Myocyte (in vitro differentiated cells): Measurements from ENCODE around the gene FOXN3. TPM values are rescaled to one million over a fixed set of nuclear protein-coding genes. Genes with fewer than 3 reads are reported as not detected.
A peak's percentile ranks its signal among the peaks of the same experiment; 100 is the strongest.

ENCODE experiments used
- DNase-seq: peaks from one replicate; pipeline ENCODE4 v3.0.0-alpha.2; 2012; ENCODE audit warnings: low read depth
- total RNA-seq: library from RNA; depleted of rRNA; stranded (reverse); fragments of >200 nt; gene quantifications from 2 replicates; pipeline ENCODE4 v1.2.3, GENCODE V29; 2014

Gene FOXN3
- total RNA-seq, 1 donor from 2014 or later, result 27.5 TPM

DNA sequence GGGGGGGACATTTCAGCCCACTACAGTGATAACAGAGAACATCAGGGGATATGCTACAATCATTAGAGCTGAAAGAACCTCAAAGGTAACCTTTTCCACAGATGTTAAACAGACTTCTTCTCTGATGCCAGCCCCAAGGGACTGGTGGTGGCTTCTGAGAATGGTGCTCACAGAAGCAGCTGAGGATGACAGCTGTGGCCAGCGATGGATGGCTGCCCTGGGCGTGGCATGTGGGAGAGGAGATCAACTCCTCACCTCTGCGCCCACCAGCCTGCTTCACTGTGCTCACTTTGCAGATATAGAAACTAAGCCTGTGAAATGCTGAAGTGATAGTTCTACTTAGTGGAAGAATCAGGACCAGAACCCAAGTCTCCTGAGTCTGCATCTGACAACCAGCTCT is 33.0 kb downstream of the FOXN3 start:
- DNase-seq, result peak; percentile 87

DNA sequence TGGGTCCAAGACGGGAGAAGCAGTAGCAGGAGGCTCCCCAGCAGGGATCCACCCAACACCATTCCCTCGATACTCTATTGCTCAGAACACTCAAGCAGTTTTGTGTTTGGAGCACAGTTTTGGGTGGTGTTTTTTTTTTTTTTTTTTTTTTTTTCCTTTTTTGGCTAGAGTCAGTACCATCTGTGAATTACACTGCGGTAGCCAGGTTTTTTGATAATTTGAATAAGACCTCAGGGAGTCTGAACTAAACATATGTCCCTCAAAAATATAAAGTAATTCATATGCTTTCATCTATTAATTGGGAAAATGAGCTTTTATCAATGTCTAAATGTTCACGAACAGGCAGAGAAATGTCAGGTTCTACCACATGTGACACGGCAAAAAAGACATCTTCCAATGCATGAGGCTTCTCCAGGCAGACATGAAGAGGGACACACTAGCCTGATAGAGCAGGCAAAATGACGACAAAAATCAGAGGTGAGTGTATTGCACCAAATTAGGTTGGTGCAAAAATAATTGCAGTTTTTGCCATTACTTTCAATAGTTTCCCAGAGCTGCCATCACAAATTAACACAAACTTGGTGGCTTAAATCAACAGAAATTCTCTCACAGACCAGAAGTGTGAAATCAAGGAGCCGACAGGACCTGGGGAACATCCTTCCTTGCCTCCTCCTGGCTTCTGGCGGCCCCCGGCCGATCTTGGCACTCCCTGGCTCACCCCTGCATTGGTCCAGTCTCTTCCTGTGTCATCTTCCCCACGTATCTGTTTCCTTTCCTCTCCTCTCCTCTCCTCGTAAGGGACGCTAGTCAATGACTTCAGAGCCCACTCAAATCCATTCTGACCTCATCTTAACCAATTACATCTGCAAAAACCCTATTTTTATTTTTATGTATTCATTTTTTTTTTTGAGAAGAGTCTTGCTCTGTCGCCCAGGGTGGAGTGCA is 33.9 kb downstream of the FOXN3 start:
- DNase-seq, result no peak

DNA sequence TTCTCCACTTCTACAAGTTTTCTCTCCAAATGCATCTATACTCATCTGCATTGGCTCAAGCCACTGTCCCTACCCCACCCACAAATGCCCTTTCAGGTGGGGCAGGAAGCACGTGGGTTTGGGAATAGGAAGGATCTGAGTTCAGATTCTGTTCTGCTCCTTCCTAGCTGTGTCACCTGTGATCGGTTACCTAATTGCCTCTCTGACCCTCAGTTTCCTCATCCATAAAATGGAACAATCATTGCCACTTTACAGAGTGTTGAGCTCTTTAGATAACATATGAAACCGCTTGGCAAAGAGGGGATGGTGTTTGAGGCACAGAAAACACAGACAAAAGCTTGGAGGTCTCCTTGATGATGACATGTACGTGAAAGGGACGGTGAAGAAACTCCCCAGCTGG is 34.5 kb downstream of the FOXN3 start:
- DNase-seq, result no peak

DNA sequence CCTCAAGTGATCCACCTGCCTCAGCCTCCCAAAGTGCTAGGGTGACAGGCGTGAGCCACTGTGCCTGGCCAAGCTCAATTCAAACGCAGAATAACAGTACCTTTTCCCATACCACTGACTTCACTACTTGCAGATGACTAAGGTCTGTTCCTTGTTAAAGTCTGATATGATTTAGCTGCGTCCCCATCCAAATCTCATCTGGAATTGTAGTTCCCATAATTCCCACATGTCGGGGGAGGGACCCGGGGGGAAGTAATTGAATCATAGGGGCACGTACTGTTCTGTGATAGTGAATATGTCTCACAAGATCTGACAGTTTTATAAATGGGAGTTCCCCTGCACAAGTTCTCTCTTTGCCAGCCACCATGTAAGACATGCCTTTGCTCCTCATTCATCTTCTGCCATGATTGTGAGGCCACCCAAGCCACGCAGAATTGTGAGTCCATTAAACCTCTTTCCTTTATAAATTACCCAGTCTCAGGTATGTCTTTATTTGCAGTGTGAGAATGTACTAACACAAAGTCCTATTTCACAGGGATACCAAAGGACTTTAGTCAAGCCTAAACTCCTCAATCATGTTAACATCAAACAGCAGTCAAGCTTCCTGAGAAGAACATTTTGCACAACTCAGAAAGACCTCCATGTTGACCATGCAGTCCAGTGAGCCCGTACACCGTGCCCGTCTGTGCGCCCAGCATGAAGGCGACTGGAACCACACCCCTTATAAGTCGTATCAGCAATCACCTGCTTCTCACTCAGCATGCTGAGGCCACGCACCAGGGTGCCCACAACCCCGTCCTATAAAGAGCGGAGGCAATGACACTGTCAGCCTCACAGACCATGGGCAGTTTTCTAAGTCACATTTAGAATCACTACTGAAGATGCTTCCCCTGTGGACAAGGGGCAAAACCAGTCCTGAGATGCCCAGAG is 36.9 kb downstream of the FOXN3 start:
- DNase-seq, result no peak

DNA sequence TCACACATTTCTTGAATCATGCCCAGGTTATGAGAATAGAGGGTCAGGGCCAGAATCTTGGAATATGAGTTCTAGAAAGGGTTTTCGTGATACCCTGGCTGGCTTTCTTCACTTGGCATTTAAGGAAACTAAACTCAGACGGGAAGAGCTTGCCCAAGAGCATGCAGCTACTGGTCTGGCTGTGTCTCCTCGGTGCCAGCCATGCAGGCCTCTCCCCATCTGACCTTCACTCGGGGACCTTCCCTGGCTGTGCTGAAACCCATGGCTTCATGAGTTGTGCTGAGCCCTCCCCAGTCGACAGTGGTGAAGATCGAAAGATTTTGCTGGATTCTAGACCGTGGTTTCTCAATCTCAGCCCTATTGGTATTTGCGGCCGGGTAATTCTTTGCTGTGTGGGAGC is 38.0 kb downstream of the FOXN3 start:
- no peak for DNase-seq

DNA sequence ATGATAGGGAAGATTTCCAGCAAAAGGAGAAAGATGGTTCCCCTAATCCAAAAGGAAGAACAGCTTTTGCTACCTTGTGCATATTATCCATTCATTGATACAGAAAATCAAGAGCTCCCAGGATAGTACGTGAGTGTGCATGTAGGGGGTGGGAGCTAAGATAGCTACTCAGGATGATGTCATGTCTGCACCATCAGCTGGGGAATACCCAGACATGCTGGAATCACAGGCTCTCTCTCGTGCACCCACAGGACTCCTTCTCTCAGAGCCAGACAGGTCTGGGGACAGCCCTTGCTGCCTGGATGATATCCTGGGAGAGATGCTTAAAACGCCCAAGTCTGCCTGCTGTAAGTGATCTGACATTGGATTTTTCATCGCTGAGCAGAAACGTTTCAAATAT is 38.9 kb downstream of the FOXN3 start:
- no peak for DNase-seq

DNA sequence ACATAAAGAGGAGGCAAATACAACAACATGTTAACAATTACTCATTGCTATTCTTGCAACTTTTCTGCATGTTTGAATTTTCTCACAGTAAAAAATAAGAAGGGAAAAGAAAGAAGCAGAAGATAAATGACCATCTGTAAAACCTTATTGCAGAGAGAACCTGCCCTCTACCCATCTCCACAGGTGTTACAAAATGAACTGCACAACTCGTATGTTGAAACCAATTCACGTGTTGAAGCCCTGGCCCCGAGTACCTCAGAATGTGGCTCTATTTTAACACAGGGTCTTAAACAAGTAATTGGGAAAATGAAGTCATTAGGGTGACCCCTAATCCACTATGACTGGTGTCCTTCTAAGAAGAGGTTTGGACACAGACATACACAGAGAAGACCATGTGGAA is 39.5 kb downstream of the FOXN3 start:
- DNase-seq, result no peak

DNA sequence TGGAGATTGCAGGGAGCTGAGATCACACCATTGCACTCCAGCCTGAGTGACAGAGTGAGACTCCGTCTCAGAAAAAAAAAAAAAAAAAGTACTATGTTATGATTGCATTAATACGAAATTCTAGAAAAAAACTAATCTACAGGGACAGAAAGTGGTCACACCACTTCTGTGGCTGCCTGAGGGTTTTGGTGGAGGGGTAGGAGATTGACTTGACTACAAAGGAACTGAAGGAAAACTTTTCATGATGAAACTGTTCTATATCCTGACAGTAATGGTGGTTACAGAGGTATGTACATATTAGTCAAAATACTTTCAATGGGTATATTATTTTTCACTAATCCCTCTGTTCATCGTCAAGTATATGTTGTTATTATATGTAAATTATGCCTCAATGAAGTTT is 42.1 kb downstream of the FOXN3 start:
- no peak for DNase-seq

DNA sequence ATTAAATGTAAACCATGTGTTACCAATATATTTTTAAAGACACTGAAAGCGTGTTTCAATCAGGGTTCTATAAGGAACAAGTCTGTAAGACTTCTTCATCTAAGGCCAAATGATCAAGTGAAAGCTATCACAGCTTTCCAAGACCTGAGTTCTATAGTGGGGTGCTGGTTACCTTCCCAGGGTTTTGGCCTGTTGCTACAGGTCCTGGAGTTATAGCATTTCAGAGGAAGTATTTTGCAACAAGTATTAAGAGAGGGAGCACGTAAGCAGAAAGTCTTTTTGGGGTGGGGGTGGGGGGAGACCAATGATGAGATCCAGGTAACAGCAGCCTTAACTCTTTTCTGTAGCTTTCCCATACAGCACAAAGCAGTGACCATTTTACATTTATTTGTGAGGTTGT is 43.8 kb downstream of the FOXN3 start:
- DNase-seq, result no peak

DNA sequence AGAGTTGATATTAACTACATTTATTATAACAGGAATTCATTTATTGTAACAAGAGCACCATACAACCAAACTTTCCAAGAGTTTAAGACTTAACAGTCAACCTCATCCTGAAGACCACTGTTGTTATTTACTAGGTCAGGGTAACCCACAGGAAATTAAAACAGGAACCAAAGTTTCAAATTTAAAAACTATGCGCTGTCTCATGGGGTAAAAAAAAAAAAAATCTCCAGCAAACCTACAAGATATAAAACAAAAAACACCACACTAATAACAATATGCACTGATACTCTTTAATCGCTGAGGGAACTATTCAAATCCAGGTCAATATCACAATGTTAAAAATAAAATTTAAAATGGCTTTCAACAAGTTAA is 44.5 kb downstream of the FOXN3 start:
- DNase-seq, result no peak

DNA sequence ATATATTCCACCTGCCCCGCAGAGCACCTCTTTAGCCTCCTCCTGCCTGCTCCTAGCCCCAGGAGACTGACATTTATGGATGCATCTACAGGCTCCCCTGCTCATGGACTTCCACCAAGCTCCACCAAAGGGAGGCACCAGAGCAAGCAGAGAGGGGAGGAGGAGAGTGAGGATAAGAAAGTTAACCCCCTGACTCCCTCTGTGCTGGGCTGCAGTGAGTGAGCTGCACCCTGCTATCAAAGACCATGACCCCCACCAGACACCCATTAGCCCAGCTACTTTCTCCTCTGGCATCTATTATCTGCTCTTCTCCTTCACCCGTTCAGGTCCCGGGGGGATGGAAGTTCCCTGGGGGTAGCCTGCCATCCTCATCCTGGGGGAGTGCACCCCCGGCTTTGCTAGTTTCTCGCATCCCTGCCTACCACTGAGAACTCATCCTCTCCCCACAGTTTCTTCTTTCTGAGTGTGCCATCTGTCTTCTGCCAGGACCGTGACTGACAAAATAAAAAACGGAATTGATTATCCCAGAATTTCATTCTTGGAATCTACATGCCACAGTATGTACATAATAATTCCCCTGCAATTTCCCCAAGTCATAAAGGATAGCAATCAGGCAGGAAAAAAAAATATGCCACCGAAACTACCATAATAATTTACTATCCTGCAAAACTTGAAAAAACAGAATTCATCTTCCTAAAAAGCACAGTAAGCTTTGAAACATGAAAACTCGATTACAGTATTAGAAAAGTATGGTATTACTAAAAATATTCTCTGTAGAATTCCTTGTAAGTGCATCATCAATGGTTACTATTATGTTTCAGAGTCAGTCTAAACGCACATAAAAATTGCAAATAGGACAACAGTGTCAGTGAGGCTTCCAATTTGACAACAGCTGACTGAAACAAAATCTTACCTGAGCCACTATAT is 45.2 kb downstream of the FOXN3 start:
- DNase-seq, result no peak

DNA sequence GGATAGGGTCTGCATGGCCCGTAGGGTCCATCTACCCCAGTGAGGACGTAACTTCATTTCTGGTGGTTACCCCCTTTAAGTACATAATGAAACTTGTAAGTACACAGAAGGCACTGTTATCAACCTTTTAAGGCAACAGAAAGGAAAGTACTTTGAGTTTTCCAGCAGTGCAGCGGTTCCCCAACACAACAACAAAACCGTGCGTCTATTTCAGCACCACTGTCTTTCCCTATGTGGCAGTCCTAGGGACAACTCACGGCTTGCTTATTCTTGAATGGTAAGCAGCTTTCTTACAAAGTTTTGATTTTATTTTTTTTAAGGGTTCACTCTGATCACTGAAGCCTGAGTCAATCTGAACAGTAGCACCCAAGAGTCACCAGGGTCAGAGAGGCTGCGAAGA is 46.3 kb downstream of the FOXN3 start:
- no peak for DNase-seq

DNA sequence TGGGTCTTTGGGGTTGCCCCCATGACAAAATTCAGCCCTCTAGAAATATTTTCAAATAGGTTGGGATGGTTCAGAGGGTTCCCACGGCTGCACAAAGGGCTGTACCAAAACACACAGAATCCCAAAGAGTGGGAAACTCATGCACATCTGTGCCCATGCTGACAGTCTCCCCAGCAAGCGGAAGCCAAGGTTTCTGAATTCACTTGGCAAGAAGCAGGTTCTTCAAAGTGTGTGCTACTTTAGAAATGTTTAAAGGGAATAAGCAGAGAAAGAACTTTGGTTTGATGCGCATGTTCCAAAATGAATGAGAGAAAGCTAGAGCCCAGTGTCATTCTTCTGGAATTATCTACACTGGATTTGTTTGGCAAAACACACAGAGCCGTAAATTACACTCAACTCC is 46.7 kb downstream of the FOXN3 start:
- DNase-seq, result no peak

DNA sequence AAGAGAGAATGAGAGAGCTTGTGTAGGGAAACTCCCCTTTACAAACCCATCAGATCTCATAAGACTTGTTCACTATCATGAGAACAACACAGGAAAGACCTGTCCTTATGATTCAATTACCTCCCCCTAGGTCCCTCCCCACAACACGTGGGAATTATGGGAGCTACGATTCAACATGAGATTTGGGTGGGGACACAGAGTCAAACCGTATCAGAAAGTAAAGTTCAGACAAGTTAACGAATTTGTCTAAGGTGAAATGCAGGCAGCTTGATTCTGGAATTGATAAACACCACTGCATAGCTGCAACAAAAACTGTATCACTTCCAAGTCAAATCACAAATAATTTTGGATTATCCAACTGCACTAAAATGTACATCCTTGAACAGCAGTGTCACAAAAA is 47.4 kb downstream of the FOXN3 start:
- no peak for DNase-seq

DNA sequence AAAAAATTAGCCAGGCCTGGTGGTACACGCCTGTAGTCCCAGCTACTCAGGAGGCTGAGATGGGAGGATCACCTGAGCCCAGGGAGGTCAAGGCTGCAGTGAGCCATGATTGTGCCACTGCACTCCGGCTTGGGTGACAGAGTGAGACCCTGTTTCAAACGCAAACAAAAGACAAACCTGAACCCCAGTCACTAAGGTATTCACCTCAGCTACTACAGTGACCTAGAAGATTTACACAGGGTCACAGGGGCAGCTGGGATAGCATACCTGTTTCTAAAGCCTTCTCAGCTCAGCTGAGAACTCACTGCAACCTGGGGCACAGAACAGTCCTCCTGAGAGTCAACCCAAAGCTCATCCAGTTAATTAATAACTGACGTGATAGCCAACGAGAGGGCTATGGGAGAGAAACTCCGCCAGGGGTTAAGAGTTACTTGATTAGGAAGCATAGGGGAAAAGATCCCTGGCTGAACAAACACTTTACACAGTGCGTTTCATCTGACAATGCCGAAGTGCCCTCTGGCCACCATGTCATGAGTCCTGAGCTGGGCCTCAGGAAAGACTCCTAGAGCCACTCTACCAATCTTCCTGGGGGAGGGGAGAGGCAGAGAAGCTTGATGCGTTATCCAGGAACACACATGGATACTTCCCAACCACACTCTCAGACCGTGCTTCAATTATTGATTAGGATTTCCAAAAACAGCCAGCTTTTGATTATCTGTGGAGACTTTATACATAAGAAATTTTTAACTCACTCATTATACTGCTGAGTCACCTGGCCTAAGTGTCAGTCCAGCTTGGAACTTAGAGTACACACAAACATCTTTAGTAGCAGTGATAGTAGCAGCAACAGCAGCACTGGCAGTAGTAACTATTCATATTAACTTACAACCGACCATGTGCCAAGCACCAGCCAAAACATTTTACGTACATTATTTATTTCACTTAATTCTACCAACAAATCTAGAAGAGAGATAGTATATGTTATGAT is 48.2 kb downstream of the FOXN3 start:
- no peak for DNase-seq

DNA sequence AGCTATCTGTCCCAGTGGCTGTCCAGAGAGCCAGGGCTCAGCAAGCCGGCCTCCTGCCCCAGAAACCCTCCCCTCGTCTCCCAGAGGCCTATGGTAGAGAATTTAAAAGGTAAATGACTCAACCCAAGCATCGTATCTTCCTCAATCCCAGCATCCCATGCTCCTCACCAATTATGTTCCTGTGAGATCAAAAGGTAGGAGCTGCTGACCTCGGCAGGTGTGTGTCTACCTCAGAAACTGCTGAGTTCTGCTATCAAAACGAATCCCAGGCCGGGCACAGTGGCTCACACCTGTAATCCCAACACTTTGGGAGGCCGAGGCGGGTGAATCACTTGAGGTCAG is 49.3 kb downstream of the FOXN3 start:
- DNase-seq, result no peak

DNA sequence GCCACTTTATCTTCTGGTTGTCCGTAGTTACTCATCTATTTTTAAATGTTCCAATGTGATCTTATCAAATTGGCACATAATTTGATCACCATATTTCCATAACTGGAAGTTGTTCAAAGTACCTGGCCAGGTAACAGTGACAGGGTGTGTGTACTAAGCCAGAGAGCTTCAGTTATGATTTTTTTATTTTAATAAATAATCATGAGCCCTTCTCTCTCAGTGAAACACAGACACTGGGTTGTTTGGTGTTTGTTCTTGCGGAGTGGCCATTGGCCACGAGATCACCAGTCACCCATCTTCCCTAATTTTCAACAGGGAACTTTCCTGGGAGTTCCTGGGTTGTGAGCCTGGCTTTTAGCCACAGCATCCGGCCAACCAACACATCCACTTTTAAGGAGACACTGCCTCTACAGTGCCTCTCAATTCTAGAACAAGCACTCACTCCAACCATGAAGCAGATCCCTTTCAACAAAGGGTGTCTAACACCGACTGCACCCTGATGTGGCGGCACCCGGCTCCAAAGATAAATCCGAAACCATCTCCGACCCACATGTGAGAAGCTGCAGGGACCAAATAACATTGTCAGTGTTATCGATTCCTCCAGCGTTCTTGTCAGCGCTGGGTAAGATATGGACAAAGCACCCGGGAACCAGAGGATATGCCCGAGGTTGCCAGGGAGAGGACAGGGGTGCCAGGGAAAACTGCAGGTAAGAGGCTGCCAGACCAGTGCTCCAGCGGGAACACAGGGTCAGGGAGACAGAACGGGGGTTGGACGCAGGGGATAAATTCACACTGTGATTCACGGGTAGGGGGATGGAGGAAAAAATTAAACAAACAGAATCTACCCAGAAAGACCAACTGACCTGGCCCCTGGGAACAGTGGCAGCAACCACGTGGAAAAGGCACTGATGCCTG is 49.9 kb downstream of the FOXN3 start:
- no peak for DNase-seq

DNA sequence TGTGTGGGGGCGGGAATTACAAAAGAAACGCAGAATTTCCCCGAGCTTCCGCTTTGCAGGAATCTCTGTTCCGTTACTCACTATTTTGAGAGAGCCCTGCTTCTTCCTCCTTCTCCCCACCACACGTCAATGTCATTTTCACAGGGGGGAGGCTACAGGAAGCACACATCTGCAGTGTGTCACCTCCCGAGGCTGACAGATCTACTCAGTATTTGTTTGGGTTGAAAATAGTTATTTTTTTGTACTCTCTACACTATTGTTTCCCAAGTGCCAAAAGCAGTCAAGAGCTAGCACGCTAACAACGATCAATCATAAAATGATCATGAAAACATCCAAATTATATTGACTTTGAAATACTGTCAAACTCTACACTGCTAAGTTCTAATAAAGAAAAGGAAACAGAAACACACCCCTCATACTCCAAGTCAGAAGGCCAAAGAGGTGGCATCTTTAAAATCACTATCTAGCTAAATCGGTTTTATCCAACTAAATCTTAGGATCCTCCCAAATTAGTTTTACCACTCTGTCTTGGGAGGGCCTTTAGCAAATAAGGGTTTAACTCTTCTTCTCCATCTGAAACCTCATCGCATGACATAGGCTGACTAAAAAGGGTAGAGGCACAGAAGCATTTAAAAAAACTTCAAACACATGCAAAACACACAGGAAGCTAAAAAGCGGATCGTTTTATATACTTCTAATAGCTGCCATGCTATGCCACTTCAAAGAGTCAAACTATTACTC is 51.8 kb downstream of the FOXN3 start:
- no peak for DNase-seq
